Activated CD8-positive, alpha-beta memory T cell treated with anti-CD3 and anti-CD28 coated beads, Interleukin-2, amount 50 U/mL, for 1 hour (primary cell): ENCODE data around the gene LRRC27.
"Not testable (repeated sequence)": the region's sequence is repeated elsewhere in the genome, so short reads cannot be mapped to it uniquely, and the experiment has no call there.

ENCODE experiments used
- DNase-seq: peaks from one replicate; pipeline ENCODE4 v3.0.0-alpha.2; 2020; ENCODE audit errors: extremely low read depth

Gene LRRC27

DNA sequence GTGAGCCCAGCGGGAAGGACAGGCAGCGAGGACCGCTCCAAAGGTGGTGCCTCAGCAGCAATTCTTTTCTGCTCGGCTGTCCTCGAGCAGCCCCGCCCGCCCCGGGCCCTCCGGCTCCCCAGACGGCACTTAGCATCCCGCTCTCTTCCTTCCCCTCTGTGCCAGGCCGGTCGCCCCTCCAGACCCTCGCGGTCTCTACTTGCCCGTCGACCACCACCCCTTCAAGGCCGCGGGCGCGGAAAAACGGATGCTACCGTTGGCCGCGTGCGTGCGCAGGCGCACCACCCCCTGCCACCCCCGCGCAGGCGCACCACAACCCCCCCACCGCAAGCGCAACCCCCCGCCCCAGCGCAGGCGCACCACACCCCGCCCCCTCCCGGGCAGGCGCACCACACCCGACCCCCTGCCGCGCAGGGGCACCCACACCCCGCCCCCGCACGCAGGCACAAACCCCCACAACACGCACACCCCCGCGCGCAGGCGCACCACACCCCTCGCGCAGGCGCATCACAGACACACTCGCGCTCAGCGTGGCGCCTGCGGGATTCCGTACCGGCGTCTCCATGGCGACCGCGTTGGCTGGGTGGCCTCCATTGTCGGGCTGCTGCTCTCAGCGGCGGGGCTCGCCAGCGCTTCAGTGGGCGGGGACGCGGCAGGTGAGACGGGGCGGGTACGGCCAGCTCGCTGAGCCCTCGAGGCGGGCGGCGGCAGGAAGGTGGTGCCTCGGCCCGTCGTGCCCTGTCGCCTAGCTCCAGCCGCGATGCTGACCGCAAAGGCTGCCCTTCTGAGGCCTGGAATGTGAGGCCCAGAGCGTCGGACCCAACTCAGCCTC lies at the start of gene LRRC27:
Gene LRRC27 (plus strand): TSS at position 593 of the 832 bp plus-strand sequence. CDS start 1,332 bp downstream, outside the sequence.
- DNase-seq, result peak; percentile 99

DNA sequence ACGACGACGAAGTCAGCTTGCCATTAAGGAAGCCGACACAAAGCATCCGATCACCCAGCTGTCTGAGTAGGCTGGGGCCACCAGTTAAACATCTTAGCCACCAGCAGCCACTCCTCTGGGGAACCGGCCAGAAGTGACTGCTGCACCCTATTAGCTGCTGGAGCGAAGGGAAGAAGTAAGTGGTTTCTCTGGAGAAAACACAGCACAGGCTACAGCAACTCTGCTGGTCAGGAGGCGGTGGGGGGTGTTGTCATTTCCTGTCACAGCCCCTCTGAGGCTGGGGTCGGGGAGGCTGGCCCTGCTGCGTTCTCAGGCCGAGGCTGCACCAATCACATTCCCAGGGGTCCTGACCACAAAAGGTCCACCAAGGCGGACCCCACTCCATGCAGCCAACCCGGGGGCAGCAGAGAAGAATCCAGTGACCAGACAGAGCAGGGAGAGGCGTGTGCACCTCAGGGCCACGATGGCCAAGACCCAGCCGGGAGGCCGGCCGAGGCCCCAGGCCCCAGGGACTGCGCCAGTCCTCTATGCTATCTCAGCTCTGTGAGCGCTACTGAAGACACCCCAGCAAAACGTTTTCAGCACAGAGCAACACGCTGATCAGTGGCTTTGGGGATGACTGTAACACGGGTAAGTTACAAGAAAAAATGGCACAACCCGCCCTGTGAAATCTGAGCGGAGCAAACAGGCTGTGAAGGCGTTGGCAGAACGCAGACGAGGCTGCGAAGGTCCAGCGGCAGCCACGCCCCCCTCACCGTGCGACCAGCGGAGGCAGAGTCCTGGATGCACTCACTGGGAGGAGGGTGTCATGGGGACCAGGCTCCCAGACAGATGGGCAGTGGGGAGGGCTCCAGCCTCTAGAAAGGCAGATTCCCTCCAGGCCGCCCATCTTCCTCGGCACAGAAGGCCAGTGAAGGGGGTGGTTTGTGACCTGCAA lies 49.1 kb upstream of the LRRC27 start:
- DNase-seq, result no peak

DNA sequence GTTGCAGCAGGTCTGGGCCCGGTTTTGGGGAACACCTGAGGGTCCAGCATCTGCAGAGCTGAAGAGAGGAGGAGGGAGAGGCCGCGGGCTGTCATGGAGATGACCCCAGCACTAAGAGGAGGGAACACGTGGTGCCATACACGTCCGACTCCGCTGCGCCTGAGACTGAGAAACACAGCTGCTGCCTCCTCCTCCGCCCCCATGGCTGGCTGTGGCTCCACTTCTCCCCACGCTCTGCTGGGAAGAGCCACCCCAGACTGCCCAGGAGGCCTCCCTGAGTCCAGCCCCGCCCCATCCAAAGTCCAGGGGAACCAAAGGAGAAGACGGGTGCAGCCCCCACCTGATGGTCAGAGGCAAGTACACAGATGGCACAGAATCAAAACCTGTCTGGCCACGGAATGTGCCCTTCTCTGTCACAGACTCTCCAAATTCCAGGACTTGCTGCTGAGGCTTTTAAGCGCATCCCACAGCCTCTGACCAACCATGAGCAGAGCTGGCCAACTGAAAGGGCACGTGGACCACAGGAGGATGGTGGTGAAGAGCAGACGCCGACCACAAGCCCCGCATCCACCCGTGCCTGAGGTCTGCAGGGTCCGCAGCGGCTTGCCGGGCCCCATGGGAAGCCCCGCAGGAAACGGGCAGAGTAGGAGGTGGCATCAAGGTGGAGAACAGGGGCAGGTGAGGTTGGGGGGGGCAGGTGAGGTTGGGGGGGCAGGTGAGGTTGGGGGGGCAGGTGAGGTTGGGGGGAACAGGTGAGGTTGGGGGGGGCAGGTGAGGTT lies 48.2 kb upstream of the LRRC27 start:
- no peak for DNase-seq

DNA sequence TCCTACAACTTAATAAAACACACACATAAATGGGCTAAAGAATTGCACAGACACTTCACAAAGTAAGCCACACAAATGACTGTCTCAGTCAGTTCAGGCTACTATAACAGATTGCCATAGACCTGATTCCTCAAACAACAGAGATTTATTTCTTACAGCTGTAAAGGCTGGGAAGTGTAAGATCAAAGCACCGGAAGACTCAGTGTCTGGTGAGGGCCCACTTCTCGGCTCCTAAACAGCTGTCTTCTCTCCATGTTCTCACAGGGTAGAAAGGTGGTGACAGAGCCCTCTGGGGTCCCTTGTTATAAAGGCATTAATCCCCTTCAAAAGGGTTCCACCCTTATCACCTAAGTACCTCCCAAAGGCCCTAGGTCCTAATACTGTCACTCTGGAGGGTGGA lies 42.6 kb upstream of the LRRC27 start:
- DNase-seq, result no peak

DNA sequence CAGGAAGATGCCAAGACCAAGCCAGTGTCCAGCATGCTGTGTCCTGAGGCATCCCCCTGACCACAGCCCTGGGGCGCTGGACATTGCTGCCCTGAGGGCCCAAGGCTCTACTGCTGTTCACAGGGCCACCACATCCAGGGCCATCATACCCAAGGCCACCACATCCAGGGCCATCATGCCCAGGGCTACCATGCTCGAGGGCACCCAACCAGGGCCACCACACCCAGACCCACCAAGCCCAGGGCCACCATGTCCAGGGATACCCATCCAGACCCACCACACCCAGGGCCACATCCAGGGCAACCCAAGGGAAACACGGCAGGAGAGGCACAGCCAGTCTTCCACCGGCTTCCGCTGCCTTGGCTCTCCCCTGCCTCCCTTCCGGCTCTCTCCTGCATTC lies 41.4 kb upstream of the LRRC27 start:
- no peak for DNase-seq

DNA sequence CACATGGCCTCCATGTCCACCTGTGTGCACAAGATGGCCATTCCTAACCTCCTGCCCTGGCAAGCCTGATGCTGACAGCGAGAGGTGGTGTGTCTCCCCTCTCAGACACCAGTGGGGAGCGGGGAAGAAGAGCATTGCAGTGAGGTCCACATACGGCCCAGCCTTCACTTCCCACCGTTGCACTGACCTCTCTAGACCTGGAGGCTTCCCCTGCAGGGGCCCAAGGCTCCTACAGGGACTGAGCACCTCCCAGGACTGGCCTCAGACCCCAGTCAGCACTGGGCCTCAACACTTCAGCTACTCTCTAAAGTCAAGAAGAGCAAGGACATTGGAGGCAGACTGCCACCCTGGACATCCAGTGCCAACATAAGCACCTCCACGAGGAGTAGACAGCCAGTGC lies 40.2 kb upstream of the LRRC27 start:
- no peak for DNase-seq

DNA sequence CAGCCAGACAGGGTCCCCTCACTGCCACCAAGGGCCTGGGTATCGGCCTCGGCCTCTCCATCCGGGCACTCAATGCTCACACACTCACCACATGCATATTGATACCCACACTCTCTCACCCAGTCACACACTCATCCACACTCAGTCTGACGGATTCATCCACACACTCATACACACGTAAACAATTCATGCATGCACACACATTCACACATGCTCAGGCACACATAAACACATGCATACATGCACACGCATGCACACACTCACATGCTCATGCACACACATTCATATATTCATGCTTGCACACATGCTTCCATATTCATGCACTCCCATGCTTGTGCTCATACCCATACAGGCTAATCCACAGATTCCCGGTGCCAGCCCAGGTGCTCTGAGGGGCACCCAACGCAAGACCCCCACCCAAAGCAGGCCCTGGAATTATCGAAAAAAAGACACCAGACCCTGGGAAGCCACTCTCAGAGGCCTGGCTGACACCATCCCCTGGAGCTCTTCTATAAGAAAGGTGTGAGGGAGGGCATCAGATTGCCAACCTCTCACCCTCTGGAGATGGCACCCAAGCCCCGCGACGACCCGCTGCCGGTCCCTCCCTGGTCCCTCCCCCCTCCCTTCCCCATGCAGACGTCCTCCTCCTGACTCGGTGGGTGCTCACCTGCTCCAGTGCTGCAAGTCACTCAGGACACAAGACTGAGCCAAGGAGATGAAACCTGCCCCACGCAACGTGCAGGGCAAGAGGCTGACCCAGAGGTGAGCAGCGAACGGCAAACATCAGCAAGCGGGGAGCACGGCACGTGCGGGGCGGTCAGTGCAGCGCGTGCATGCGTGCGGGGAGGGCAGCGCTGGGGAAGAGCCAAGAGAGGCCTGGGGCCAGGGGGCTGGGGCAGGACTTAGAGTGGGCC lies 39.4 kb upstream of the LRRC27 start:
- no peak for DNase-seq

DNA sequence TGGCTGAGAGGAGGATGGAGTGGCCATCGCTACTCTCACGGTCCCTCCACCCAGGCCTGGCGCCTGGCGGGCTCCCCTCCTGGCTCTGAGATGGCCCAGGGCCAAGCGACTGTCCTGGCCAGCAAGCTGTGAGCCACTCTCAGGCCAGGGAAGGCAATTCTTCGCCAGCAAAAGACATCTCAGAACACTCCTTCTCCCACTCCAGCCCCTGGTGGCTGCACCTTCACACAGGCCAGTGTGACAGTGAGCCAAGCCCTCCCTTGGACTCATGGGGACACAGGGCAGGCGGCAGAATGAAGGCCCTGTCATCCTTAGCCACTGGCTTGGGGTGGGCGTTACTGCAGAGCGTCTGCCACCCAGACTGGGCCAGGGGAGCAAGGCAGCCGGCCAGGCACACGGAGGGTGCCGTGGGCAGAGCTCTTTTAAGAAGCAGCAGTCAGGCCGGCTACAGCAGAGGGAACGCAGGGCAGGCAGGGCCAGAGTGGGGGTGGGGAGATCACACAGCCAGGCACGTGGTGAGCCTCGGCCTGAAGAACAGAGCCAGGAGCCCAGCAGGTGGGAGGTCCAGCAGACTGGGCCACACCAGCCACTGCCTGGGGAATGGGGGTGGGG lies 38.7 kb upstream of the LRRC27 start:
- DNase-seq, result no peak

DNA sequence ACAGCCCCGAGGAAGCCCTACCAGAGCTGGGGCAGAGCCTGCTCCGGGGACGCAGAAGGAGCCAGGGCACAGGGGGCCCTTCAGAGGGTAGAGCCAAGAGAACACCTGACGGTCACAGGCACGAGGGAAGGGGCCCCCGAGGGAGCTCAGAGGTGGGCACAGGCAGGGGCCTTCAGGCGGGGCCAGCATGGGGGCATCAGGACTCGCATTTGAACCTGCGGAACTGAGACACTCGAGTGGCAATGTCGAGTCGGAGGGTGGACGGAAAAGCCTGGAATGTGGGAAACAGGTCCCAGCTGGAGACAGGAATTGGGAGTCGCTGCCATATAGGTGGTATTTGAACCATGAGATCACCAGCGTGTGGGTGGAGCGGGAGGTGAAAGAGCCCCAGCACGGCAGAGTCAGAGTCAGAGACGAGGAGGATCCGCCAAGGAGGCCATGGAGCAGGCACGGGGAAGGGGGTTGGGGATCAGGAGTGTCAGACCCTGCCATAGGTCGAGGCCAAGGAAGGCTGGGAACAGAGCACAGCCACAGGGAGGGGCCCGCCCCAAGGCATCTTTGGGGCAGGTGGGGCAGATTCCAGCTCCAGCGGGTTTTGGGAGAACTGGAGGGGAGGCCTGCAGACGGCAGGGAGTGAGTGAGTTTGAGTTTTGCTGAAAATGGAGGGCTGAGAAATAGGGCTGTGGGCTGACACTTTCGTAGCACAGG lies 38.0 kb upstream of the LRRC27 start:
- DNase-seq, result no peak

DNA sequence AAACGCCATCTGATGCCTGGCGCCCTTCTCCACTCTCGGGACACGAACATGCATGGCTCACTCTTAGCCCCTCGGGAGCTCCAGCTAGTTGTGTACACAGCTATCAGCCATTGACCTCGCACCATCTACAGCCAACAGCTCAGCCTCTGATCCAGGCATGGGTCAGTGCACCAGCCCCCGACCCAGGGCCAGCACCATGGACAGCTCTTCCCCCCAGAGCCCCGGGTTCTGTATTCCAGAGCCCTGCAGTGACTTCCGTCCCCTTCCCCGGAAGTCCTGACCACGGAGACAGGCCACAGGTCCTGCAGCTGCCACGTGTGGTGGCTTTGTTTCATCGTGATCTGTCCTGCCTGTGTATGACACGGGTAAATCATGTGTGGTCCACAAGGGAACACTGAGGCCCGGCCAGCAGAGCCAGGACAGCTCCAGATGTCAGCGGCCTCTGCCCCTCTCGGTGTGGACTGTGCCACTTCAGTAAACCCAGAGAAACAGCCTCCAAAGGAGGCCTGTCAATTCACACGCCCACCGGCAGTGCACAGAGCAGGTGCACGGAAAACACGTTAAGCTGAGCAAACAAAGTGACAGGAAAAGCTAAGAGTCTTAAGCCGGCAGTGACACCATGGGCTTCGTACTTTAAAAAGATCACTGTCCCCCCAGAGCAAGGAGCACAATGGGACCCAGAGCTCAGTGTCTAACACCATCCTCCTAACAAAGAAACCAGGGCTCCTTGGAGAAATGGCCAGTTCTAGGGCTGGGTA lies 37.3 kb upstream of the LRRC27 start:
- no peak for DNase-seq

DNA sequence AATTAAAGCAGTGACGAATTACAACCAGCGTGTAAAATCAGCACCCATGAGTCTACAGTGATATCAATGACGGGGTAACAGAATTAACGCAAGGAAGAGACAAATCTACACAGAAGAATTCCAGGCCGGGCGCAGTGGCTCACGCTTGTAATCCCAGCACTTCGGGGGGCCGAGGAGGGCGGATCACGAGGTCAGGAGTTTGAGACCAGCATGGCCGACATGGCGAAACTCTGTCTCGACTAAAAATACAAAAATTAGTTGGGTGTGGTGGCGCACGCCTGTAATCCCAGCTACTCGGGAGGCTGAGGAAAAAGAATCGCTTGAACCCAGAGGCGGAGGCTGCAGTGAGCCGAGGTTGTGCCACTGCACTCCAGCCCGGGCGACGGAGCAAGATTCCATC lies 36.5 kb upstream of the LRRC27 start:
- DNase-seq, result not testable (repeated sequence)

DNA sequence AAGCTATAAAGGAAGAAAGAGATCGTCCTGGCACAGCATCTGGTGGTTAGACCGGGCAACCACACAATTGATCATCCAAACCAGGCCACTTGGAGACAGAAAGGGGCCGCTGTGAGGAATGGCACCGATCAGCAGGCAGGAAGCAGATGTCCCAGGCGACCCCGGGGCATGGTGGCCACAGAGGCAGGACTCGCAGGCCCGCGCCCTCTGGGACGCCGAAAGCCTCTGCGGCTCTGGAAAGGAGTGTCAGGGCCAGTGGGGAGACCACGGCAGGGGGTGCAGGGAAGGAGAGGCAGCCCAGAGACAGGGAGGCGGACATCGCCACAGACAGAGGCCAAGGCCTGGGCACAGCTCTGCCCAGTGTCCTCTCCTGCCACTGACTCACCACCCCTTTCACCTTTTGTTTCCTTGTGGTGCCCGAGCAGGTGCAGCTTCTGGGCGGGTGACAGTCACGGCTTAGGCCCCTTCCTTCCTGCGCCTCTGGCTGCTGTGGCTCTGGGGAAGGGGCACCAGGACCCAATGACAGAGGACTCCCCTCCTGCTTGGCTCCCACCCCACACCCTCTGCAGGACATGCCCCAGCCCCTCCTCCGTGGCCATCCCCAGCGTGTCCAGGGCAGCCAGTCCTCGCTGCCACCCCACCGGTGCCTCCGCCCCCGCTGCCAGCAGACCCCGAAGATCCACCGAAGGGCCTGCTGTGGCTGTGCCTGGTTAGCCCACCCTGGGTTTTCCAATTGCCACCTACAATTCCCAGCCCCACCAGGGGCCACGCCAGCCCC lies 35.1 kb upstream of the LRRC27 start:
- no peak for DNase-seq

DNA sequence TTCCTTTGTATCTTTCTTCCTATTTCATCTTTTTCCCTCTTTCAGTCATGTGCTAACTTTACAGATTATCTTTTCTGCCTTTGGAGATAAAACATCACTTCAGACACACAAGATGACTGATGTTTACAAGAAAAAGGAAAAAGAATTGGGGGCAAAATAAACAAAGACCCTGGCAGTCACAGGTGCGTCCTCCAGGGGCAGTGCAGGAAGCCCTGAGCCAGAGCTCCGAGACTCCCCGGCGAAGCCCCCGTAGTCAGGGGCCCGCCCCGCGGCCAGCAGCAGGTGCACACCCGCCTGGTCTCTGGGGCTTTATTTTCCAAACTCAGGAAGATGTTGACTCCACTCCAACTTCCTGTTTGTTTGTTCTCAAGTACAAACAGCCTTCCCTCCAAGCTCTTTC lies 34.5 kb upstream of the LRRC27 start:
- no peak for DNase-seq

DNA sequence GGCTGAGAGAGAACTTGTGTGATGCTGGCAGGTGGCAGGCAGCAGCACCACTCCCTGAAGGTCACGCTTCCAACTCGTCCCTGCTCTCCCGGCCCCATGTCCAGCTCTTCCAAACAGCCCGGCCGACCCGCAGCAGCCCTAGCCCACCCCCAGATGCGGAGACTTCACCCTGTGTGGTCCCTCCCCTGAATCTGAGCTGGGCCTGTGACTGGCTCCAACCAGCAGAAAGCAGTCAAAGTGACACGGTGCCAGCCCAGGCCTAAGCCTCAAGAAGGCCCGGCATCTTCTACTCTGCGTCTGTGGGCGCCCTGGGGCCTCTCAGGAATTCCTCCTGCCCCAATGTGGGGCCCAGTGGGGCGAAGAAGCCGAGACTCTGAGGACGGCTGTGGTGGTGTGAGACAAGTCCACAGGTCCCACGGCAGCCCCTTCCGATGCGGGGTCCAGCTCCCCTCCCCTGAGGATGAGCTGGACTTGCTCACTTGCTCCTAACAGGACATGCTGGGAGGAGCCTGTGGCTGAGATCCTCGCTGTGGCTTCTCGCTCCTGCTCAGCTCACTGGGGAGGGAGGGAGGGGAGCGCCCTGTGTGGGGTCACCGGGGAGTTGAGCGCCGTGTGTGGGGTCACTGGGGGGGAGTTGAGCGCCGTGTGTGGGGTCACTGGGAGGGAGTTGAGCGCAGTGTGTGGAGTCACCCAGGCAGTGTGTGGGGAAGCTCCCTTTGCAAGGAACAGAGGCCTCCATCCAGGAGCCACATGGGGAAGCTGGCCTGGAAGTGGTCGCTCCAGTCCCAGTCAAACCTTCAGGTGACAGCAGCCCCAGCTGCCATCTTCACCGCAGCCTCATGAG lies 33.7 kb upstream of the LRRC27 start:
- DNase-seq, result no peak

DNA sequence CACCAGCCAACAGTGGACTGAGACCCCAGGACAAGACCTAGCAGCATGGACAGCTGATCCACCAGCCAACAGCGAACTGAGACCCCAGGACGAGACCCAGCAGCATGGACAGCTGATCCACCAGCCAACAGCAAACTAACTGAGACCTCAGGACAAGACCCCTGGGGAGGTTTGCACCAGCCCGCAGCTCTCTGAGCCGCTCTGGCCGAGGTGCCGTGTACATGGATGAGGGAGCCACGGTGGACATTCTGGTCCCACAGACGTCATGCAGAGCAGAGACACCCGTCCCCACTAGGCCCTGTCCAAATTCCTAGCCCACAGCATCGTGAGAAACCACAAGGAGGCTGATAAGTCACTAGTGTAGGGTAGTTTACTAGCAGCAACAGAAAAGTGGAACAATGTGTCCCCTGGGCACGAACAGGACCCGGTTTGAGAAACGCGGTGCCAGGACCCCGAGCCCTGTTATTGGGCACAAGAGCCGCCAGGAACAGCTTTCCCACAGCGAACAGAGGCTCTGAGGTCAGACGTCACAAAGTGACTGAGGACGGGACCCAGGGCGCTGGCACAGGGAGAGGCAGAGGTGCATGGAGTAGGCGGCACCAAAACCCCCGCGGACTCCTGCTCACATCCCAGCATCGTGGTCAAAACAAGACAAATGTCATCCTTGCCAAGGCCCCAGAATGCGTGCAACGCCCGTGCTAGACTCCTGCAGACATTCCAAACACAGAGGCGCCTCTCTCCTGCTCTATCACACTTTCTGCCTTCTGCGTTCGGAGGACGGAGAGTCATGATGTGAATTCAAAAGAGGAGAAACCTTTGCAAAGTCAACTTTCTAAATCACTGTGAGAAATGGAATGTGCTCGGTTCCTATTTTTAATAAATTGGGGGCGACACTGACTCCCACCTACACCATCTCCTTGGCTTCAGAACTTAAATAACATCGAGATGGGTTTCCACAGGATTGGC lies 32.3 kb upstream of the LRRC27 start:
- no peak for DNase-seq

DNA sequence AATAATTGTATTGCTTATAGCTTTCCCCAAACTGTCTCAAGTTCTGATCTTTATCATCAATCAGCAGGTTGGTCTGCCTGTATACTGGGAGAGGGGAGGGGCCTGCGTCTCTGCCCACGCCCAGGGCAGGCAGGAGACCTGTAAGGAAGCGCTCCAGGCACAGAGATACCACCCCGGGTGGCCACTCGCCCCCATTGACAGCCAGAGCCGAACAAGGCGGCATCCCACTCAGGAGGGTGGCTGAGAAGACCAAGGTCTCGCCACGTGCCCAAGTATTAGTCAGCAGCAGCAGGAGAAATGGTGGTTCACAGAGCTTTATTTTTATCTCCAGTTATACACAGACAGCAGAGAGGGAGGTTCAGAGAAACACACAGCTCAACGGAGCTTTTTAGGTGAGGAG lies 31.4 kb upstream of the LRRC27 start:
- DNase-seq, result no peak
